BJ (cell line): ENCODE measurements around the gene PTGFRN. TPM values are rescaled to one million over a fixed set of nuclear protein-coding genes. Genes with fewer than 3 reads are reported as not detected.
"Not testable (repeated sequence)": the region's sequence is repeated elsewhere in the genome, so short reads cannot be mapped to it uniquely, and the experiment has no call there.

Experiments used
- CTCF ChIA-PET: fragments of 350-600 bp; formaldehyde crosslinking; extraction: SDS; loops from one replicate; lab custom pipeline; 2021; ENCODE audit warnings: antibody characterized with exemption, inconsistent platforms; lab: Yijun Ruan, JAX
- POLR2A ChIA-PET: fragments of 300-600 bp; sonication (Branson Sonifier 250); formaldehyde crosslinking; extraction: SDS; loops from one replicate; lab custom pipeline; 2021; ENCODE audit warnings: antibody characterized with exemption; lab: Charles Lee
- DNase-seq: peaks from one replicate; pipeline ENCODE4 v3.0.0-alpha.2; 2011; ENCODE audit warnings: low read depth
- H3K27me3 ChIP-seq: 2 replicates; pipeline ENCODE4 v1.6.0; 2011; ENCODE audit warnings: low read length; ENCODE audit not compliant: control insufficient read depth, insufficient read depth
- H3K36me3 ChIP-seq: 2 replicates; pipeline ENCODE4 v1.5.1; 2011; ENCODE audit warnings: low read length; ENCODE audit not compliant: control insufficient read depth, insufficient read depth
- H3K4me3 ChIP-seq: 2 replicates; pipeline ENCODE4 v1.5.1; 2011; ENCODE audit warnings: low read depth, mild to moderate bottlenecking, control low read depth, low read length
- CTCF ChIP-seq: IDR thresholded peaks from 2 replicates; pipeline ENCODE4 v1.5.1; 2011; ENCODE audit warnings: low read depth, mild to moderate bottlenecking, control low read depth, inconsistent platforms, low read length, moderate library complexity; ENCODE audit not compliant: insufficient read depth
- polyA plus RNA-seq: library from polyadenylated mRNA; depleted of rRNA; stranded (reverse); fragments of >200 nt; gene quantifications from 2 replicates; pipeline ENCODE4 v1.2.3, GENCODE V29; 2011

Gene PTGFRN
- polyA plus RNA-seq, 1 experiment: 3.1 TPM

GRCh38 chr1:116931016-116931918, 21.6 kb downstream of the PTGFRN start:
- no peak for DNase-seq
- ChIA-PET CTCF (no interaction called here), POLR2A (no interaction called here)

GRCh38 chr1:116933606-116934515, 24.1 kb downstream of the PTGFRN start:
- no peak for DNase-seq
- POLR2A ChIA-PET: no interaction called here
- Histone ChIP-seq H3K36me3 (no peaks in the 10 kb centered on the region), H3K4me3 (no peak overlapping the region), H3K27me3 (no peaks in the 10 kb centered on the region; the same call in 1 of the 2 replicates)
- CTCF ChIA-PET: interaction anchor here (1.4 to 1.7 kb wide), 3 partner anchors 8 to 197 kb away, joined by 4 to 5 read pairs (median 4); no protein-coding TSS in a partner anchor
- no peak for TF ChIP-seq CTCF

More at GRCh38 chr1:116931016-116931918, 21.6 kb downstream of the PTGFRN start:
- Histone ChIP-seq H3K27me3 (no peaks in the 10 kb centered on the region), H3K4me3 (no peak overlapping the region), H3K36me3 (no peaks in the 10 kb centered on the region)
- no peak for TF ChIP-seq CTCF

GRCh38 chr1:116934586-116935207, 25.0 kb downstream of the PTGFRN start:
- ChIA-PET CTCF (interaction anchor here (0.7 to 1.5 kb wide), 5 partner anchors 9 to 196 kb away, joined by 3 to 5 read pairs (median 4); no protein-coding TSS in a partner anchor), POLR2A (no interaction called here)
- Histone ChIP-seq H3K36me3 (no peaks in the 10 kb centered on the region), H3K27me3 (no peaks in the 10 kb centered on the region; the same call in 1 of the 2 replicates), H3K4me3 (no peak overlapping the region)
- TF ChIP-seq CTCF: peak; percentile 27; the same call in 1 of the 2 replicates
- no peak for DNase-seq

- TF ChIP-seq CTCF: no peak
- DNase-seq: no peak
- ChIA-PET CTCF (no interaction called here), POLR2A (no interaction called here)
- H3K27me3 ChIP-seq: peaks cover 1% of the 10 kb centered on the region; the same call in 1 of the 2 replicates
- H3K36me3 ChIP-seq: no peaks in the 10 kb centered on the region
- no peak overlapping the region for H3K4me3 ChIP-seq
These were observed 28.5 kb downstream of the PTGFRN start for GRCh38 chr1:116938216-116938615.

GRCh38 chr1:116939780-116940543, 30.2 kb downstream of the PTGFRN start:
- POLR2A ChIA-PET, H3K4me3 ChIP-seq, CTCF ChIA-PET, DNase-seq, H3K27me3 ChIP-seq, H3K36me3 ChIP-seq: not testable (repeated sequence)
